GM19025 (cell line): ENCODE results near the gene CDYL2.
"Not testable (repeated sequence)": the region's sequence is repeated elsewhere in the genome, so short reads cannot be mapped to it uniquely, and the experiment has no call there.

Source experiments
- ATAC-seq: cut with Tn5 transposase; IDR thresholded peaks from one replicate; pipeline ENCODE4 v1.9.1; 2021; ENCODE audit warnings: mild to moderate bottlenecking, low read depth, moderate library complexity; ENCODE audit not compliant: unreplicated experiment

Gene CDYL2, protein sequence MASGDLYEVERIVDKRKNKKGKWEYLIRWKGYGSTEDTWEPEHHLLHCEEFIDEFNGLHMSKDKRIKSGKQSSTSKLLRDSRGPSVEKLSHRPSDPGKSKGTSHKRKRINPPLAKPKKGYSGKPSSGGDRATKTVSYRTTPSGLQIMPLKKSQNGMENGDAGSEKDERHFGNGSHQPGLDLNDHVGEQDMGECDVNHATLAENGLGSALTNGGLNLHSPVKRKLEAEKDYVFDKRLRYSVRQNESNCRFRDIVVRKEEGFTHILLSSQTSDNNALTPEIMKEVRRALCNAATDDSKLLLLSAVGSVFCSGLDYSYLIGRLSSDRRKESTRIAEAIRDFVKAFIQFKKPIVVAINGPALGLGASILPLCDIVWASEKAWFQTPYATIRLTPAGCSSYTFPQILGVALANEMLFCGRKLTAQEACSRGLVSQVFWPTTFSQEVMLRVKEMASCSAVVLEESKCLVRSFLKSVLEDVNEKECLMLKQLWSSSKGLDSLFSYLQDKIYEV

DNA sequence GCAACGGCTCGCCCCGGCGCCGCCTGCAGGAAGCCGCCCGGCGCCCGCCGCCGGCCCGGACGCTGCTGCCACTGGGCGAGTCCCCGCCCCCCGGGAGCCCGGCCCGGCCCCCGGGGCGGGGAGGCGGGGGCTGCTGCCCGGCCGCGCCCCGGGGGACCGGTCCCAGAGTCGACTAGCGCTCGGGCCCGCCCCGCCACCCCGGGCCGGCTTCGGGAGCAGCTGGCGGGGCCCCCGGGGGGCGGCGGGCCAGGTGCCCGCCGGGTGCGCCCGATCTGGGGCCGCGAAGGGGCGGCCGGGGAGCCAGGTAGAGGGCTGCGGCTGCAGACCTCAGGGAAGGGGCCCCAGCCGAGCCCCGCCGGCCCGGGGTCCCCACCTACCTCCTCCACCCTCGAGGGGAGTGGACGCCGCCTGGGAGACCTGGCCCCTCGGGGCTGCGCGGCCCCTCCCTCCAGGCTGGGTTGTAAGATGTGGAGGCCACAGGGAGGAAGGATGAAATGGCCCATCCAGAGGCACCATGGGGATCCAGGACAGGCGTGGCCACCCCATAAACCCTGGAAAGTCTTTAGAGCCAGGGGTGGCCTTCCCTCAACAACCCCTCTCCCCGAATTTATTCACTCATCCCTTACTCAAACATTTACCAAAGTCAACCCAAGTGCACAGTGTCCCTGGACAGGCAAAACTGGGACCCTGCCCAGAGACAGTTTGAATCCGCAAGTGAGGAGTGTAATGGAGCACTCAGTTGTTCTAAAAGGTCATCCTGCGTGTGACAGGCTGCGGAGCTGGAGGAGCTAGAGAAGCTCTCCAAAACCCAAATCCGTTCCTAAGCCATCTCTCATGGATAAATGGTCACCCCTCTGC lies at the start of gene CDYL2:
Gene CDYL2 (minus strand): TSS at position 73 of the 858 bp plus-strand sequence. CDS start 425 bp downstream, outside the sequence.
- peak; percentile 85 for ATAC-seq

DNA sequence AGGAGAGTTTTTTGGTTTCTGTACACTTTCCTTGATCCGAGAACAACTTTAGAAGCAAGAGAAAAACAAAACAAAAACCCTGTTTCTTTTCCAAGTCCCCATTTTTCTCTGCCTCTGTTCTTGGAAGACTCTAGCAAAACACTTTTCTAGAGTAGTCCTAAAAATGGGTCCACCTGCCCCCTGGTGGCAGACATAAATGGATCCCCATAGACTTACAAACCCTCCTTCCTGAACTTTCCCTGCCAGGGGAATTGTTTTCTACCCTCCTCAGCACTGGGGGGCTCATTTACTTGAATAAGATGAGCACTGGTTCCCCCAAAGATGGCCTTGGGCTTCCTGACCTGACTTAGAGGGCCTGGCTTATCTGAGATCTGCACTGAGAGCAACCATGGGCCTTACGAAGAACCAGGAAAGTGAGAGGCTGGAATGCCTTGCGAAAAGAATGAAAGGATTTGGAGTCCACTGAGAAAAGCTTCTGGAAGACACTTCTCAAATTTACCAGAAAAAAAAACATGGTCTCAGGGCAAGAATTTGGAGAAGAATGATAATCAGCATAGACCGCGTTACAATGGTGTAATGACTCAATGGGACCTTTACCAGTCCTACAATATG lies 48.0 kb upstream of the CDYL2 start:
- no peak for ATAC-seq

DNA sequence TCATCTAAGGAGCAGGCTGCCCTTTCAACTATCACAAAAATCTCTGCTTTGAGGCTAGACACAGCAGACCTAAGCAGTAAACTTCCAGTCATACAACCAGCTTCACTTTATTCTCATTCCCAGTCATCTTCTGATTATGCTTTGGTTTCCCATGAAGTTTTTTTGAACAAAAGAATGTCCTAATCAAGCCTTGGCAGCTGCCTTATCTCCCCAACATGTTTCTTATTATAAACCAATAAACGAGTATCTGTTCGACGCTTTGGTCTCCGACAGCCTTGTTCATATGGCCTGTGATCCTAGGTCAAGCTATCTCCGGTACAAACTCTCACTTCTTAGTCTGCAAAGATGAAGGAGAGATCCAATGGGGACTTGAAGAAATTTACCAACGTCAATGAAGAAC lies 47.4 kb upstream of the CDYL2 start:
- ATAC-seq = no peak

DNA sequence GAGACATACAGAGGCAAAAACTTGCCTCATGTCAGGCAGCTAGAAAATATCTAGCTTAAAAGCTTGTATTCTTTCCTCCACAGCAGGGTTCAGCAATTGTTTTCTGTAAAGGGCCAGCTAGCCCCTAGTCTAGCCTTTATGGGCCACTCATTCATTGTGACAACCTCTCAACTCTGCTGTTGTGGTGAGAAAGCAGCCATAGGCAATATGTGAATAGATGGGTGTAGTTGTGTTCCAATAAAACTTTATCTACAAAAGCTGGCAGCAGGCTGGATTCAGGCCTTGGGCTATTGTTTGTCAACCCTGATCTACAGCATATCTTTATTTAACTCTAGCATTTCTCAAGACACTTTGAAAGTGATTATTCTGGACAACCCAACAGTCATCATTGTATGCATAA lies 46.4 kb upstream of the CDYL2 start:
- no peak for ATAC-seq

DNA sequence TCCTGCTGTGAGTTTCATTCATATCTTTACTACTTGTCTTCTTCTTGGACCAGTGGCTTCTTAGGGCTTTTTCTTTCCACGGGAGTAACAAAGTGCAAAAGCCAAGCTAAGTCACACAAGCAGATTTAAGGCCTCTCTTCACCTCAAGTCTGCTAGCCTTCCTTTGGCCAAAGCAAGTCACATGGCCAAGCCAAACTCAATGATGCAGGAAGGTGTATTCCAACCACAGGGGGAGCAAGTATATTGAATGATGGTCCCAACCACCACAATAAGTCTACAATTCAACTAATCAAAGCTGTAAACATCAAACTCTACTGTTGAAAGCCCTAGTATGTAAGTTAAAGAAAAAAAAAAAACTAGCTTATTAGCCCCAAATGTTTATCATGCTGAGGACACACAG lies 44.5 kb upstream of the CDYL2 start:
- no peak for ATAC-seq

DNA sequence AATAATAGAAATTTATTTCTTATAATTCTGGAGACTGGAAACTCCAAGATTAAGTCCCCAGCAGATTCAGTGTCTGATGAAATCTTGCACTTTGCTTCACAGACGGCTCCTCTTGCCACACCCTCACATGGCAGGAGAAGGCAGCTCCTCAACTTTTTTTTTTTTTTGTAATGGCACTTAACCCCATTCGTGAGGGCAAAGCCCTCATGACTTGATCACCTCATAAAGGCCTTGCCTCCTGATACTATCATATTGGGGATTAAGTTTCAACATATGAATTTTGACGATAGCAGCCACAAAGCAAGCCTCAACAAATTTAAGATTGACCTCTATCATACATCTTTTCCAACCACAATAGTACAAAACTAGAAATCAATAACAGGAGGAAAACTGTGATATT lies 42.3 kb upstream of the CDYL2 start:
- ATAC-seq = no peak

DNA sequence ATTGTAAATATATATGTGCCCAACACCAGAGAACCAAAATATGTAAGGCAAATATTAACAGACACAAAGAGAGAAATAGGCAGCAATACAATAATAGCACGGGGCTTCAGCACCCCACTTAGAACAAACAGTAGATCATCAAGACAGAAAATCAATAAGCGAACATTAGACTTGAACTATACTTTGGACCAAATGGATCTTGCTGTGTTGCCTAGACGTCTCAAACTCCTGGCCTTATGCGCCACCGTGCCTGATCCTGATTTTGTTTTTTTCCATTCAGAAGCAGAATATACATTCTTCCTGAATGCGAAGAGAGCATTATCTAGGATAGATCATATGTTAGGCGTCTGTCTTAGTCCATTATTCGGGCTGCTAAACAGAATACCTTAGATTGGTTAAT lies 41.9 kb upstream of the CDYL2 start:
- ATAC-seq = no peak

DNA sequence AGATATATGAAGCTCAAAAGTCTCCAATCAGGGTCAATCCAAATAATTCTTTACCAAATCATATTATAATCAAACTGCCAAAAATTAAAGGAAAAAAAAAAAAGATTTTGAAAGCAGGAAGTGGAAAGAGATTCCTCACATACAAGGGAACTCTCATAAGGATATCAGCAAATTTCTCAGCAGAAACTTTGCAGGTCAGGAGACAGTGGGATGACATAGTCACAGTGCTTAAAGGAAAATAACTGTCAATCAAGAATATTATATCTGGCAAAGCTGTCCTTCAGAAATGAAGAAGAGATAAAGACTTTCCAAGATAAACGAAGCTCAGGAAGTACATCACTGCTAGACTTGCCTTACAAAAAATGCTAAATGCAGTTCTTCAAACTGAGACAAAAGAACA lies 40.0 kb upstream of the CDYL2 start:
- no peak for ATAC-seq

DNA sequence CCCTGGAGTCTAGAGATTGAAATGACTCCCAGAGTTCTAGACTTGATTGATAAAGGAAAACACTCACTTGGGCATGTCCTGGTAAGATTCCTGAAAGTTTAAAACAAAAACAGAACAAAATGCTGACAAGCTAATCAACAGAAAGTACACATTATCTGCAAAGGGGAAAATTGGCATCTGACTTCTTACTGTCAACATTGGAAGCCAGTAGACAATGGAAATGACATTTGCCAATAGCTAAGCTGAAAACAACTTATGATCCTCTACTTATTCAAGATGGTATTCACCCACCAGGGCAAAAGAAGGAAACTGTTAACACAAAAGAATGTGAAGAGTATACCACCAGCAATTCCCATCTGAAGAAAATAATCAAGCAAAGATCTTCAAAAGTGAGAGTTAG lies 36.8 kb upstream of the CDYL2 start:
- no peak for ATAC-seq

DNA sequence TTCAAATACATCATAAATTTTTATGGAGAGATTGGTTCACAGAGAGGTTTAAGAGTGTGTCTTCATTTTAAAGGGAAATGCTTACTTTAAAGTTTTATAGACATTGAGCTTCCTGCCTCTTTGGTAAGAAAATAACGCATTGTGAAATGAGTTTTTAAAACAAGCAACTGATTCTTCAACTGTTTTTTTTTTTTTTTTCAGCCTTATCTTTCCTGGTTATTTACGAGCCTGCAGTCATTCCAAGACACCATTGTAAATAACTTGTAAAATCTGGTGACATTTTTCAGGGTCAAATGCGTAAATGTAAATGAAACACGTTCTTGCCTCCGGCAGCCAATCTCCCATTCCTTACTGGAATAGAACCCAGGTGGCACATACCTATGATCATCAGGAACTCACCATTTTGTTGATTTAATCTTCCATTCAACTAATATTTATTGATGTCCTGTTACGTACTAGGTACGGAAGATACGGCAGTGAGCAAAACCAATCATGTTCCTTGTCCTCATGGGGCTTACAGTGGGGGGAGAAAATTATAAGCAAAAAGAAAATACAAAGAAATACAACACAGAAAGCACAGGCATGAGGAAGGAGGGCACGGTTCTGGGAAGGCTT lies 33.2 kb upstream of the CDYL2 start:
- no peak for ATAC-seq

DNA sequence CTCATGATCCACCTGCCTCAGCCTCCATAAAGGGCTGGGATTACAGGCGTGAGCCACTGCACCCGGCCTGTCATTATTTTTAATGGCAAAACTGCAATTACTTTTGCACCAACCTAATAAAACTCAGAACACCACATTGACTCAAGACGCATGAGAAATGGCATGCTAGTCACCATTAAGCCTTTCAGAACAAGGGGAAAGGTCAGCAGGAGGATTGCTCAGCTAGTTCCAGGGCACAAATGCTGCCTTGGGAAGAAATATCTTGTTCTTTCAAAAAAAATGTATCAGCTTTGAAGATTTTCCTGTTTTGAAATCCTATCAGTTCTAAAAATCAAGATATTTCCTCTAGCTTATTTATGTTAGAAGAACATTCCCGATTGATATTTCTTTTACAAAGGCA lies 32.4 kb upstream of the CDYL2 start:
- ATAC-seq = no peak

DNA sequence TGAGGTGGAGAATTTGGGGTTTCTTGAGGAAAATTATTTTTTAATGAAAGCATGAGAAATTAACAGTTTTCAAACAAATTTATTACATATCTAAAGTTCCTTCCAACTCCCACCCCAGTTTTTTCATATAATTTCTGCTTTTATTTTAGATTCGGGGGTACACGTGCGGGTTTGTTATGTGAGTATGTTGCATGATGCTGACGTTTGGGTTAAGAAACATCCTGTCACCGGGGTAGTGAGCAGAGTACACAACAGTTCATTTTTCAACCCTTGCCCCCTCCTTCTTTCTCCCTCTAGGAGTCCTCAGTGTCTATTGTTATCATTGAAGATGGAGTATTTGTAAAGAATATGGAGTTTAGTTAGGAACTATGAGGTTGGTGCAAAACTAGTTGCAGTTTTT lies 31.8 kb upstream of the CDYL2 start:
- no peak for ATAC-seq

DNA sequence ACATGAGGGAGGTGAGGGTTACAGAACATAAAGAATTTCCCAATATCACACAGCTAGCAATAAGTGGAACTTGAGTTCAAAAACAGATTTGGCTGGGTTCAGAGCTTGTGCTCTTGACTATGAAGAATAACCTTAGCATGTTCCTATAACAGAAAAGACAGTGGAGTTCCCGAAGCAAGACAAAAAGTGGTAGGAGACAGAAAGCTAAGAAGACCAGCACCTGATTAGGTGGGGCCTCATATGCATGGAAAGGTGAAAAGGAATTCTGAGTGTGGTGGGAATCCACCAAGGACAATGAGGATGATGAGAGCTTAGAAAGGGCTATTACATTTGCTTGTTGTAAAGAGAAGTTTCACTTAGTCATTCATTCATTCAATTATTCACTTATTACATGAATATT lies 26.6 kb upstream of the CDYL2 start:
- ATAC-seq = no peak

DNA sequence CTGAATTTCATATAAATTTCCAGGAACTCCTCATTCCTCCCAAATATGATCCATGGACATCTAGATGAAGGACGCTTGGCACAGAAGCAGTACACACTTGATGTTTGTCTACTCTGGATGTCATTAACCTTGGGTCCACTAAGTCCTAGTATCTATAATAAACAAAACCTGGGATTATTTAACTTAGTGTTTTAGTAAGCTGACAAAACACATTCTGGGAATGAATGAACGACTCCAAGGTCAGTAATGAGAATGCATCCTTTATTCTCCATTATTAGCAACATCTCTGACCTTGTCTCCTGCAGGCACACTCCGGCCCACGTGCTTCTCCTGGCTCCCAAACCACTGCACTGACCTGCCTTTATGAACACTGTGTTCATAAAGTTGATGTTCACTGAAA lies 24.1 kb upstream of the CDYL2 start:
- ATAC-seq = no peak

DNA sequence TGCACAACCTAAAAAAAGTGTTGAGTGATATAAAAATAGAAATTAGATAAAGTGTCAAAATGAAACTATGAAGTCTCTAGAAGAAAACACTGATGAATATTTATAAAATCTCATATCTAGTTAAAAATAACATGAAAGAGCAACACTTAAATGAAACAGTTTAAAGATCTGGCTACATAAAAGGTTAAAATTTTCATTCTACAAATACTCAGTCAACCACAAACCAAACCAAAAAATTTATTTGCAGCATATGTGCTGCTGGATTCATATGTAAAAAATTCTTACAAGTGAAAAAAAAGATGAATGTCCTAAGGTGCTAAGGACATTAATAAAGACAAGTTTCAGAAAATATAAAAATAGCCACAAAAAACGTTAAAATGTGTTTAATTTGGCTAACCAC lies 22.6 kb upstream of the CDYL2 start:
- ATAC-seq = no peak

DNA sequence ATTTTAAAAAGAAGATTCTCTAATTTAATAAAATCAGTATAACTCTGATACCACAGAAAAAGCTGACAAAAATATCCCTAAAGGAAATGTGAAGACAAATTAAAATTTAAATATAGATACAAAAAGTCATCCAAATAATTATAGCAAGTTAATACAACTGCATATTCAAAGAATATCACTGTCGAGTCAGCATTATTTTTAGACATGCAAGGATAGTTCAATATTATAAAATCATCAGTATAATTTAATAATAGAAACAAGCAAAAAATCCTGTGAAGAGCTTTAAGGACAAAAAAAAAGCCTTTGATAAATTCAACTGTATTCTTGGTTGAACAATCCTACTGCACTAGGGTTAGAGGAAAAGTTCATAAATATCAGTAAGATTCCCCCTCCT lies 21.0 kb upstream of the CDYL2 start:
- ATAC-seq = no peak

DNA sequence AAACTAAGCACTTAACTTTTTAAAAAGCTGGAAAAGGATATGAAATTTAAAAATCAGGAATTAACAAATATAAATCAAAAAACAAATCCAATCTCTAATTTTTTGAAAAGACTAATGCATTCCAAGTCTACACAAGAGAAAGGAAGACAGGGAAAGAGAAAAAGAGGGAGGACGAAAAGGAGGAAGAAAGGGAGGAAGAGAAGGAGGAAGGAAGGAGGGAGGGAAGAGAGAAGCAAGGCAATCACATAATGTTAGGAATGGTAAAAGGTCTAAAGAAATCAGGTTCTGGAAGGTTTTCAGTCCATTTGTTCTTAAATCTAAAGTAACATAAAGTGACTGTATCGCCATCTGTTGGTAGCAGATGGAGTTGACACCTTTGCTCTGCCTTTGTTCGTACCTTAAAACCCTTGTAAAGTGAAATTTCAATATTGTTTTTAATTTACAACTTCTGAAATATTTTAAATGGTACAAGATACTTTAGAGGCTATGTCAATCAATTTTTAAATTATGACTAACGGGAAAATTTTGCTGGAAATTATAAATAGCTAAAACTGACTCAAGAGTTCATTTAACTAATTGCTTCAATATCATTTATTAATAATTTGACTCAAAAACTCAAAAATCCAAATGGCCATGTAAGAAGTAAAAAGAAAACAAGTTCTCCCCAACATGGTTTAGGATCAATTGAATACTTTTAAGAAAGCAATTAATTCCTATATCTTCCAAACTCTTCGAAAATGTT lies 20.4 kb upstream of the CDYL2 start:
- no peak for ATAC-seq

DNA sequence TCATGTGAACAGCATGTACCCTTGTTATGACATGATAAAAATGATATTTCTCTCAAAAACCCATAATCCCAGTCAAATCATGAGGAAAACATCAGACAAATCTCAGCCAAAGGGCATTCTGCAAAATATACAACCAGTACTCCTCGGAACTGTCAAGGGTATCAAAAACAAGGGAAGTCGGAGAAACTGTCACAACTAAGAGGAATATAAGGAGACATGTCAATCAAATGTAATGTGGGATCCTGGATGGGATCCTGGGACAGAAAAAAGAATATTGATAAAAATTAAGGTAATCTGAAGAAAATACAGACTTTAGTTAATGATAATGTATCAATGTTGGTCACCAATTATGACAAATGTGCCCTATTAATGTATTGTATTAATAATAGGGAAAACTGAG lies 15.6 kb upstream of the CDYL2 start:
- ATAC-seq = no peak

DNA sequence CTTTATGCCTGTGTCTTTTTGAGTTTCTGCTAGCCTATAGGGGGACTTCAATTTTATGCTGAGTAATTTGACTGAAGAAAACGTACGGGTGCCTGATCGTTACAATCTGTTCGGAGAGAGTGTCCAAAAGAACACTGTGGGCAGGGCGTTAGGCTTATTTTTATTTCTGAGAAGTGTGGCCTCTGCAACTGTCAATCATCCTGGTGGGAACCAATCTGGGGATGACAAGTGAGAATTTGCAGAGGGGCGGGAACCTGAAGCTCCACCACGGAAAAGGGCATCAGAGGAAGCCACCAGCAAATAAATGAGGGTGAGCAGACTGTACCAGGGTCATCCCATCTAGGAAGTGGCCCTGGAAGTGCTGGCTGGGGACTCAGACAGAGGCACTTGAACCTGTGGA lies 12.0 kb upstream of the CDYL2 start:
- no peak for ATAC-seq

DNA sequence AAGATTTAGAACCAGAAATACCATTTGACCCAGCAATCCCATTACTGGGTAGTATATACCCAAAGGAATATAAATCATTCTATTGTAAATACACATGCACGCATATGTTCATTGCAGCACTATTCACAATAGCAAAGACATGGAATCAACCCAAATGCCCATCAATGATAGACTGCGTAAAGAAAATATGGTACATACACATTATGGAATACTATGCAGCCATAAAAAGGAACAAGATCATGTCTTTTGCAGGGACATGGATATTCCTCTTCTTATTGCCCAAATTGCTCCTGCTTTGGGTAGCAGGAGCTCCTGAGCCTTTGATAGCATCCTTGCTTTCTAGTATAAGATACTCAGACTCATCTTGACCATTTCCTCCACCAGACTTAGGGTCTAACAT lies 10.9 kb upstream of the CDYL2 start:
- ATAC-seq = not testable (repeated sequence)
